HepG2 (cell line): ENCODE measurements around the gene RANBP2. TPM values are rescaled to one million over a fixed set of nuclear protein-coding genes. Genes with fewer than 3 reads are reported as not detected.
A peak's percentile ranks its signal among the peaks of the same experiment; 100 is the strongest.

Experiments
- ATAC-seq: fragments of 200-7000 bp; cut with Tn5 transposase; 3 replicates; pipeline ENCODE4 v1.9.1; 2020; ENCODE audit warnings: mild to moderate bottlenecking, moderate library complexity
- BruUV-seq: library from RNA; stranded (reverse); fragments of 400-500 nt; replicated peaks from 2 replicates; lab custom pipeline; 2021; lab: Mats Ljungman, UMichigan
- CTCF ChIA-PET: fragments of 300-600 bp; formaldehyde crosslinking; extraction: SDS; loops from one replicate; lab custom pipeline; 2021; ENCODE audit warnings: low total read pairs, inconsistent platforms, low intra/inter-chr PET ratio; lab: Yijun Ruan, JAX
- POLR2A ChIA-PET: fragments of 350-600 bp; sonication (Branson Sonifier 250); formaldehyde crosslinking; loops from one replicate; lab custom pipeline; 2020; ENCODE audit warnings: antibody characterized with exemption, inconsistent platforms; lab: Yijun Ruan, JAX
- DNase-seq: peaks from one replicate; pipeline ENCODE4 v3.0.0-alpha.2; 2015; ENCODE audit warnings: low spot score
- FAIRE-seq: peaks from 3 replicates; lab custom pipeline; 2011; peaks lifted over from hg19 to GRCh38; lab: Jason Lieb, UNC
- H2AFZ ChIP-seq: one replicate; pipeline ENCODE4 v1.6.1; 2011; ENCODE audit warnings: low read length, inconsistent platforms
- H3K27ac ChIP-seq: fragments of 300-600 bp; 3 replicates; pipeline ENCODE4 v1.8.0; 2011; ENCODE audit warnings: mixed run types, mild to moderate bottlenecking, mixed read lengths, low read length, inconsistent platforms; ENCODE audit not compliant: insufficient read depth; ENCODE audit errors: extremely low read length
- H3K27me3 ChIP-seq, 2 experiments: fragments of 200-600 bp in 1 of 2; 2 replicates in 1 of 2; 3 replicates in 1 of 2; pipeline versions ENCODE4 v1.6.0 to v1.8.0; 2011; ENCODE audit warnings: low read length in 2 of 2, mild to moderate bottlenecking in 2 of 2, moderate library complexity in 2 of 2, inconsistent platforms in 1 of 2; ENCODE audit not compliant: insufficient read depth in 2 of 2, control insufficient read depth in 1 of 2
- H3K36me3 ChIP-seq, 2 experiments: fragments of 200-600 bp in 1 of 2; replicated peaks in 1 of 2; 2 replicates in 1 of 2; 3 replicates in 1 of 2; pipeline versions ENCODE4 v1.5.1 to v1.8.0; 2011; ENCODE audit warnings: low read length in 2 of 2, inconsistent platforms in 1 of 2; ENCODE audit not compliant: insufficient read depth in 2 of 2, control insufficient read depth in 1 of 2
- H3K4me1 ChIP-seq: 2 replicates; pipeline ENCODE4 v1.5.1; 2012; ENCODE audit warnings: low read length, inconsistent platforms; ENCODE audit not compliant: insufficient read depth
- H3K4me2 ChIP-seq: 2 replicates; pipeline ENCODE4 v1.6.0; 2011; ENCODE audit warnings: low read depth, low read length, inconsistent platforms
- H3K4me3 ChIP-seq, 3 experiments: fragments of 200-600 bp in 1 of 3; sonication (generic), shearing (Covaris generic) in 1 of 3; replicated peaks in 1 of 3; 2 replicates each; pipeline ENCODE4 v1.5.1; 2011 to 2016; ENCODE audit warnings: low read length in 3 of 3, inconsistent platforms in 2 of 3, low read depth in 2 of 3, mild to moderate bottlenecking in 2 of 3, control low read depth in 1 of 3, mixed read lengths in 1 of 3; ENCODE audit not compliant: insufficient read depth in 1 of 3
- H3K79me2 ChIP-seq: one replicate; pipeline ENCODE4 v1.6.1; 2011; ENCODE audit warnings: low read length, inconsistent platforms; ENCODE audit not compliant: insufficient read depth
- H3K9ac ChIP-seq: 2 replicates; pipeline ENCODE4 v1.6.0; 2011; ENCODE audit warnings: mild to moderate bottlenecking, low read depth, low read length, inconsistent platforms; ENCODE audit not compliant: insufficient read depth
- H3K9me3 ChIP-seq: 2 replicates; pipeline ENCODE4 v1.5.1; 2012; ENCODE audit warnings: mild to moderate bottlenecking, low read length
- H4K20me1 ChIP-seq: 2 replicates; pipeline ENCODE4 v1.6.0; 2011; ENCODE audit warnings: inconsistent platforms, mild to moderate bottlenecking, low read length, moderate library complexity; ENCODE audit not compliant: insufficient read depth
- ASH2L ChIP-seq: fragments of 300-600, 200-600 bp; sonication (generic); IDR thresholded peaks from 2 replicates; pipeline ENCODE4 v1.7.0; 2017; ENCODE audit warnings: low read depth, mild to moderate bottlenecking, moderate library complexity, mixed read lengths, low read length; ENCODE audit not compliant: insufficient read length
- CEBPB ChIP-seq: IDR thresholded peaks from 2 replicates; pipeline ENCODE4 v1.6.1; 2011; ENCODE audit warnings: low read depth, low read length, improper control_type of control experiment, borderline replicate concordance
- KDM6A ChIP-seq: IDR thresholded peaks from 2 replicates; pipeline ENCODE4 v1.6.1; 2016; ENCODE audit warnings: low read depth
- MTA1 ChIP-seq: sonication (generic); formaldehyde crosslinking; IDR thresholded peaks from 2 replicates; pipeline ENCODE4 v1.4.0; 2020; ENCODE audit warnings: missing genetic modification reagents, mild to moderate bottlenecking, borderline replicate concordance
- TAF15 ChIP-seq: fragments of 200-400 bp; formaldehyde crosslinking; IDR thresholded peaks from one replicate; pipeline ENCODE4 v1.6.1; 2018; ENCODE audit warnings: mild to moderate bottlenecking, low read depth, low read length; ENCODE audit not compliant: poor library complexity, severe bottlenecking
- TGIF2 ChIP-seq: IDR thresholded peaks from 2 replicates; pipeline ENCODE4 v1.6.1; 2016; ENCODE audit warnings: control low read depth, missing compliant biosample characterization
- ZNF276 ChIP-seq: sonication (generic); formaldehyde crosslinking; IDR thresholded peaks from 2 replicates; pipeline ENCODE4 v1.4.0; 2020; ENCODE audit warnings: mild to moderate bottlenecking, low read depth, missing genetic modification reagents
- WGBS: methylation state at CpG from one replicate; pipeline ENCODE4 v1.1.6; 2017; ENCODE audit warnings: low lambda C conversion rate; 5-methylcytosine and 5-hydroxymethylcytosine counted together
- in situ Hi-C: cut with HindIII; loops from 2 replicates; pipeline ENCODE4 v1.10.0; 2017; ENCODE audit warnings: low pct_unique_long_range_greater_than_20kb; ENCODE audit not compliant: extremely low pct_ligation_motif_present
- intact Hi-C: fragments of 100-400 bp; cut with micrococcal nuclease; formaldehyde crosslinking; loops from one replicate; pipeline ENCODE4 v1.10.0; 2022; ENCODE audit not compliant: unreplicated experiment
- polyA plus RNA-seq, 8 experiments: library from polyadenylated mRNA; depleted of rRNA in 3 of 8; stranded (reverse) in 7 of 8; unstranded in 1 of 8; fragments of >200 nt; fragmentation: Illumina TruSeq in 4 of 8; extraction: Trizol in 4 of 8; gene quantifications; 2 replicates each; pipeline versions ENCODE4 v1.2.1 to v1.2.3, GENCODE V29; 2011 to 2016; ENCODE audit warnings: low read depth in 4 of 8, missing spikeins in 1 of 8, mixed read lengths in 1 of 8; ENCODE audit not compliant: insufficient read depth in 1 of 8
- total RNA-seq, 5 experiments: library from RNA; depleted of rRNA; stranded (reverse); fragments of >200 nt; fragmentation: Illumina TruSeq; extraction: Trizol; gene quantifications; 2 replicates each; pipeline ENCODE4 v1.2.3, GENCODE V29; 2016; ENCODE audit warnings: low read depth in 1 of 5

The RANBP2 gene
- total and polyA plus RNA-seq, 2 of the 13 experiments (the other 11 are each of a cell fraction or from before 2014, with no cell fraction given) = 12.2 to 87.0 TPM

GRCh38 chr2:108810993-108811957 lies 92.0 kb downstream of the RANBP2 start (continued):
- TF ChIP-seq TGIF2 (CRISPR knock-in tag) (0 out of 2 replicates have a peak, but pooled peaks have one; percentile 25), TAF15 (no peak), ASH2L (peak; percentile 19), KDM6A (peak; percentile 56; the same call in 1 of the 2 replicates)

GRCh38 chr2:108813732-108814131 lies 94.5 kb downstream of the RANBP2 start:
- Histone ChIP-seq H3K36me3 (peaks cover 13 to 58% of the 10 kb centered on the region in 2 experiments), H4K20me1 (no peaks in the 10 kb centered on the region), H3K4me3 (no peak overlapping the region), H3K79me2 (peaks cover 25% of the 10 kb centered on the region), H3K9me3 (peaks cover 25% of the 10 kb centered on the region), H3K27me3 (no peaks in the 10 kb centered on the region), H3K4me2 (no peak overlapping the region), H2AFZ (no peak overlapping the region), H3K4me1 (peaks cover 19% of the 10 kb centered on the region), H3K27ac (no peak overlapping the region), H3K9ac (no peak overlapping the region)
- no peak for ATAC-seq
- ChIA-PET POLR2A (no interaction called here), CTCF (no interaction called here)
- no TSS peak for BruUV-seq
- no peak for FAIRE-seq
- intact Hi-C loops = no loop called here
- in situ Hi-C loops = no loop called here
- 95% methylated on average over 1 of the region's 1 CpG for WGBS
- no peak for TF ChIP-seq ZNF276 (CRISPR knock-in tag)
- TF ChIP-seq MTA1 (CRISPR knock-in tag) = no peak
- TF ChIP-seq CEBPB = peak; percentile 86
- no peak for DNase-seq
